ENCODE data around the gene TLE4.

DNA sequence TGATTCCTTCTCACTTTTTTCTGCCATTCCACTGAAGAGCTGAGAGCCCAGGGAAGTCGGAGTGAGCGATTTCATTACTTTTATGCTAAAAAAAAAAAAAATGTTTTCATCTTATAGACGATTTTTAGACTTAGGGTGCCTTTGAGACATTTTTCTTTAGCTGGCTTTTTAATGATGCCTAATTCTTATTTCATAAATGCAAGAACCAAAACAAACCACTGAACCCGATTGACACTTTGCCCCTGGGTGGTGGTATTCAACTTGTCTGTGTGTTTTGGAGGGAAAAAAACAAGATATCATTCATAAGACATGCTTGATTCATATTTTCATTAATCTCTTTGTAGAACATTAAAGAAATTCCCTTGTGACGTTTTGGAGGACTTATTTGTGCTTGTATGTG, 2.4 kb downstream of the TLE4 start:
- TF ChIP-seq MED8 (CRISPR knock-in tag; IDR thresholded peaks at IDR 0.05; ENCODE audit: insufficient replicate concordance) (no peak), NBN (conservative IDR thresholded peaks at IDR 0.05) (no peak), RARA (CRISPR knock-in tag; IDR thresholded peaks at IDR 0.05) (no peak), ZFP1 (CRISPR knock-in tag; IDR thresholded peaks at IDR 0.05) (no peak)
- TF ChIP-seq, protein P1, sequence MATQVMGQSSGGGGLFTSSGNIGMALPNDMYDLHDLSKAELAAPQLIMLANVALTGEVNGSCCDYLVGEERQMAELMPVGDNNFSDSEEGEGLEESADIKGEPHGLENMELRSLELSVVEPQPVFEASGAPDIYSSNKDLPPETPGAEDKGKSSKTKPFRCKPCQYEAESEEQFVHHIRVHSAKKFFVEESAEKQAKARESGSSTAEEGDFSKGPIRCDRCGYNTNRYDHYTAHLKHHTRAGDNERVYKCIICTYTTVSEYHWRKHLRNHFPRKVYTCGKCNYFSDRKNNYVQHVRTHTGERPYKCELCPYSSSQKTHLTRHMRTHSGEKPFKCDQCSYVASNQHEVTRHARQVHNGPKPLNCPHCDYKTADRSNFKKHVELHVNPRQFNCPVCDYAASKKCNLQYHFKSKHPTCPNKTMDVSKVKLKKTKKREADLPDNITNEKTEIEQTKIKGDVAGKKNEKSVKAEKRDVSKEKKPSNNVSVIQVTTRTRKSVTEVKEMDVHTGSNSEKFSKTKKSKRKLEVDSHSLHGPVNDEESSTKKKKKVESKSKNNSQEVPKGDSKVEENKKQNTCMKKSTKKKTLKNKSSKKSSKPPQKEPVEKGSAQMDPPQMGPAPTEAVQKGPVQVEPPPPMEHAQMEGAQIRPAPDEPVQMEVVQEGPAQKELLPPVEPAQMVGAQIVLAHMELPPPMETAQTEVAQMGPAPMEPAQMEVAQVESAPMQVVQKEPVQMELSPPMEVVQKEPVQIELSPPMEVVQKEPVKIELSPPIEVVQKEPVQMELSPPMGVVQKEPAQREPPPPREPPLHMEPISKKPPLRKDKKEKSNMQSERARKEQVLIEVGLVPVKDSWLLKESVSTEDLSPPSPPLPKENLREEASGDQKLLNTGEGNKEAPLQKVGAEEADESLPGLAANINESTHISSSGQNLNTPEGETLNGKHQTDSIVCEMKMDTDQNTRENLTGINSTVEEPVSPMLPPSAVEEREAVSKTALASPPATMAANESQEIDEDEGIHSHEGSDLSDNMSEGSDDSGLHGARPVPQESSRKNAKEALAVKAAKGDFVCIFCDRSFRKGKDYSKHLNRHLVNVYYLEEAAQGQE (IDR thresholded peaks at IDR 0.05; ENCODE audit: borderline replicate concordance in 1 of 2, low read depth in 1 of 2, low read length in 2 of 2) = no peak

Data from HepG2 (cell line).